ENCODE measurements around the gene FOXN3. TPM values are rescaled to one million over a fixed set of nuclear protein-coding genes. Genes with fewer than 3 reads are reported as not detected.
A peak's percentile ranks its signal among the peaks of the same experiment; 100 is the strongest.

The FOXN3 gene
- total RNA-seq, 4 donors from 2014 or later, result 66.1 to 130 (median 109) TPM

- no peaks in the 10 kb centered on the region for H3K36me3 ChIP-seq
- H3K27me3 ChIP-seq, result no peaks in the 10 kb centered on the region
- in situ Hi-C loops (cut with MboI; ENCODE audit: low pct_ligation_motif_present in 1 of 4, low pct_unique_long_range_greater_than_20kb in 1 of 4, low sequenced_read_pairs in 3 of 4), result no loop called here
- DNase-seq, result no peak
- intact Hi-C loops (cut with DNase I; ENCODE audit: low total_unique reads), result loop anchor here (1.0 to 10.0 kb wide), 2 partner anchors 23 to 52 kb away; no protein-coding TSS in a partner anchor
- 80 to 85% methylated on average over 4 to 6 of the region's 6 CpGs for WGBS, 2 donors (ENCODE audit: low coverage in 1 of 2)
- H3K9me3 ChIP-seq, result no peaks in the 10 kb centered on the region
- TF ChIP-seq POLR2AphosphoS5 (IDR thresholded peaks at IDR 0.05) (no peak), EP300 (IDR thresholded peaks at IDR 0.05; ENCODE audit: low read depth) (no peak), POLR2A (IDR thresholded peaks at IDR 0.05) (no peak)
- TF ChIP-seq, protein P1, sequence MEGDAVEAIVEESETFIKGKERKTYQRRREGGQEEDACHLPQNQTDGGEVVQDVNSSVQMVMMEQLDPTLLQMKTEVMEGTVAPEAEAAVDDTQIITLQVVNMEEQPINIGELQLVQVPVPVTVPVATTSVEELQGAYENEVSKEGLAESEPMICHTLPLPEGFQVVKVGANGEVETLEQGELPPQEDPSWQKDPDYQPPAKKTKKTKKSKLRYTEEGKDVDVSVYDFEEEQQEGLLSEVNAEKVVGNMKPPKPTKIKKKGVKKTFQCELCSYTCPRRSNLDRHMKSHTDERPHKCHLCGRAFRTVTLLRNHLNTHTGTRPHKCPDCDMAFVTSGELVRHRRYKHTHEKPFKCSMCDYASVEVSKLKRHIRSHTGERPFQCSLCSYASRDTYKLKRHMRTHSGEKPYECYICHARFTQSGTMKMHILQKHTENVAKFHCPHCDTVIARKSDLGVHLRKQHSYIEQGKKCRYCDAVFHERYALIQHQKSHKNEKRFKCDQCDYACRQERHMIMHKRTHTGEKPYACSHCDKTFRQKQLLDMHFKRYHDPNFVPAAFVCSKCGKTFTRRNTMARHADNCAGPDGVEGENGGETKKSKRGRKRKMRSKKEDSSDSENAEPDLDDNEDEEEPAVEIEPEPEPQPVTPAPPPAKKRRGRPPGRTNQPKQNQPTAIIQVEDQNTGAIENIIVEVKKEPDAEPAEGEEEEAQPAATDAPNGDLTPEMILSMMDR (IDR thresholded peaks at IDR 0.05), result no peak
- no peak overlapping the region for H3K4me3 ChIP-seq
- H3K27ac ChIP-seq, result peak overlapping the region in 2 of 4 donors; percentile 68 to 69
- peaks cover 5 to 27% (median 18%) of the 10 kb centered on the region in 4 donors for H3K4me1 ChIP-seq
Observed at GRCh38 chr14:89352976-89353765, 63.9 kb downstream of the FOXN3 start.

- in situ Hi-C loops (cut with MboI; ENCODE audit: low pct_ligation_motif_present in 1 of 4, low pct_unique_long_range_greater_than_20kb in 1 of 4, low sequenced_read_pairs in 3 of 4) (no loop called here), intact Hi-C loops (cut with DNase I; ENCODE audit: low total_unique reads) (loop anchor here (10.0 kb wide), 1 partner anchor 53 kb away; no protein-coding TSS in a partner anchor)
- TF ChIP-seq EP300 (IDR thresholded peaks at IDR 0.05; ENCODE audit: low read depth) (no peak), POLR2AphosphoS5 (IDR thresholded peaks at IDR 0.05) (peak in 1 of 3 donors; percentile 17)
- WGBS, 2 donors (ENCODE audit: low coverage in 1 of 2), result 21 to 34% methylated on average over 13 to 15 of the region's 15 CpGs
- Histone ChIP-seq H3K27me3 (no peaks in the 10 kb centered on the region), H3K36me3 (peaks cover 0 to 5% (median 0%) of the 10 kb centered on the region in 4 donors), H3K4me1 (peaks cover 5 to 27% (median 18%) of the 10 kb centered on the region in 4 donors), H3K9me3 (no peaks in the 10 kb centered on the region), H3K4me3 (no peak overlapping the region), H3K27ac (peak overlapping the region; percentile 67 to 70 (median 68))
- peak; percentile 35 for DNase-seq
Observed at GRCh38 chr14:89351516-89352404, 65.3 kb downstream of the FOXN3 start.

DNA sequence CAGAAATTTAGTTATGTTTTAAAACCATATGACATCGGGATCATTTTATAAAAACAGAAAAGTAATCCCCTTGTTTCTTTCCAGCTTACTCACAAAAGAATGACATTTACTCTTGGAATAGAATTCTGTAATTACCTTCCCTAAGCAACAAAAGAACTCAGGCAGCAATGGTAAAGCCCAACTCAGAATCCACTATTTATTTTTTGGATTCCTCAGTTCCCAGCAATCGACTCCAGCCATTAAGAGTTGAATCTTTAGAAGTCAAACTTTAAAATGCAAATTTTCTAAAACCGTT, 65.9 kb downstream of the FOXN3 start:
- peak overlapping the region; percentile 67 to 70 (median 68) for H3K27ac ChIP-seq
- no peak overlapping the region for H3K4me3 ChIP-seq

GRCh38 chr14:89350152-89350551, 66.9 kb downstream of the FOXN3 start:
- no peak for TF ChIP-seq POLR2A (IDR thresholded peaks at IDR 0.05)
- TF ChIP-seq POLR2AphosphoS5 (IDR thresholded peaks at IDR 0.05), result no peak
- TF ChIP-seq, protein P1 (IDR thresholded peaks at IDR 0.05), result no peak
- TF ChIP-seq EP300 (IDR thresholded peaks at IDR 0.05; ENCODE audit: low read depth), result no peak
- intact Hi-C loops (cut with DNase I; ENCODE audit: low total_unique reads), result loop anchor here (10.0 kb wide), 1 partner anchor 55 kb away; no protein-coding TSS in a partner anchor
- no peak for DNase-seq
- Histone ChIP-seq H3K36me3 (peaks cover 0 to 5% (median 0%) of the 10 kb centered on the region in 4 donors), H3K9me3 (no peaks in the 10 kb centered on the region), H3K4me3 (no peak overlapping the region), H3K27ac (peak overlapping the region in 2 of 4 donors; percentile 13 to 68), H3K27me3 (no peaks in the 10 kb centered on the region), H3K4me1 (peaks cover 5 to 27% (median 18%) of the 10 kb centered on the region in 4 donors)
- 93 to 95% methylated on average over 8 of the region's 8 CpGs for WGBS, 2 donors (ENCODE audit: low coverage in 1 of 2)
- in situ Hi-C loops (cut with MboI; ENCODE audit: low pct_ligation_motif_present in 1 of 4, low pct_unique_long_range_greater_than_20kb in 1 of 4, low sequenced_read_pairs in 3 of 4), result no loop called here

More for the DNA sequence above, 65.9 kb downstream of the FOXN3 start:
- intact Hi-C loops (cut with DNase I; ENCODE audit: low total_unique reads), result loop anchor here (10.0 kb wide), 1 partner anchor 54 kb away; no protein-coding TSS in a partner anchor
- 15 to 19% methylated on average over 3 of the region's 3 CpGs for WGBS, 2 donors (ENCODE audit: low coverage in 1 of 2)
- in situ Hi-C loops (cut with MboI; ENCODE audit: low pct_ligation_motif_present in 1 of 4, low pct_unique_long_range_greater_than_20kb in 1 of 4, low sequenced_read_pairs in 3 of 4), result no loop called here
- TF ChIP-seq EP300 (IDR thresholded peaks at IDR 0.05; ENCODE audit: low read depth) (no peak), POLR2A (IDR thresholded peaks at IDR 0.05) (no peak), POLR2AphosphoS5 (IDR thresholded peaks at IDR 0.05) (no peak)
- TF ChIP-seq, protein P1 (IDR thresholded peaks at IDR 0.05), result no peak
- Histone ChIP-seq H3K9me3 (no peaks in the 10 kb centered on the region), H3K27me3 (no peaks in the 10 kb centered on the region), H3K36me3 (peaks cover 0 to 5% (median 0%) of the 10 kb centered on the region in 4 donors), H3K4me1 (peaks cover 5 to 27% (median 18%) of the 10 kb centered on the region in 4 donors)
- DNase-seq, result no peak

Measured in transverse colon (tissue), 4 donors.